Liver (tissue), 2 donors: ENCODE measurements around the gene FBXO31.

ENCODE experiments used
- TF ChIP-seq, protein P1 (sequence below): IDR thresholded peaks from 2 replicates; pipeline ENCODE4 v1.6.1; 2016; ENCODE audit warnings: antibody characterized with exemption, mild to moderate bottlenecking
- TF ChIP-seq, protein P2 (sequence below): fragments of 150-350 bp; IDR thresholded peaks from 2 replicates; pipeline ENCODE4 v1.5.1; 2017; ENCODE audit warnings: improper control_type of control experiment, low read depth, low read length; ENCODE audit not compliant: missing input control
- donor health status: healthy.

- TF ChIP-seq, protein P1, sequence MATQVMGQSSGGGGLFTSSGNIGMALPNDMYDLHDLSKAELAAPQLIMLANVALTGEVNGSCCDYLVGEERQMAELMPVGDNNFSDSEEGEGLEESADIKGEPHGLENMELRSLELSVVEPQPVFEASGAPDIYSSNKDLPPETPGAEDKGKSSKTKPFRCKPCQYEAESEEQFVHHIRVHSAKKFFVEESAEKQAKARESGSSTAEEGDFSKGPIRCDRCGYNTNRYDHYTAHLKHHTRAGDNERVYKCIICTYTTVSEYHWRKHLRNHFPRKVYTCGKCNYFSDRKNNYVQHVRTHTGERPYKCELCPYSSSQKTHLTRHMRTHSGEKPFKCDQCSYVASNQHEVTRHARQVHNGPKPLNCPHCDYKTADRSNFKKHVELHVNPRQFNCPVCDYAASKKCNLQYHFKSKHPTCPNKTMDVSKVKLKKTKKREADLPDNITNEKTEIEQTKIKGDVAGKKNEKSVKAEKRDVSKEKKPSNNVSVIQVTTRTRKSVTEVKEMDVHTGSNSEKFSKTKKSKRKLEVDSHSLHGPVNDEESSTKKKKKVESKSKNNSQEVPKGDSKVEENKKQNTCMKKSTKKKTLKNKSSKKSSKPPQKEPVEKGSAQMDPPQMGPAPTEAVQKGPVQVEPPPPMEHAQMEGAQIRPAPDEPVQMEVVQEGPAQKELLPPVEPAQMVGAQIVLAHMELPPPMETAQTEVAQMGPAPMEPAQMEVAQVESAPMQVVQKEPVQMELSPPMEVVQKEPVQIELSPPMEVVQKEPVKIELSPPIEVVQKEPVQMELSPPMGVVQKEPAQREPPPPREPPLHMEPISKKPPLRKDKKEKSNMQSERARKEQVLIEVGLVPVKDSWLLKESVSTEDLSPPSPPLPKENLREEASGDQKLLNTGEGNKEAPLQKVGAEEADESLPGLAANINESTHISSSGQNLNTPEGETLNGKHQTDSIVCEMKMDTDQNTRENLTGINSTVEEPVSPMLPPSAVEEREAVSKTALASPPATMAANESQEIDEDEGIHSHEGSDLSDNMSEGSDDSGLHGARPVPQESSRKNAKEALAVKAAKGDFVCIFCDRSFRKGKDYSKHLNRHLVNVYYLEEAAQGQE = no peak
- TF ChIP-seq, protein P2, sequence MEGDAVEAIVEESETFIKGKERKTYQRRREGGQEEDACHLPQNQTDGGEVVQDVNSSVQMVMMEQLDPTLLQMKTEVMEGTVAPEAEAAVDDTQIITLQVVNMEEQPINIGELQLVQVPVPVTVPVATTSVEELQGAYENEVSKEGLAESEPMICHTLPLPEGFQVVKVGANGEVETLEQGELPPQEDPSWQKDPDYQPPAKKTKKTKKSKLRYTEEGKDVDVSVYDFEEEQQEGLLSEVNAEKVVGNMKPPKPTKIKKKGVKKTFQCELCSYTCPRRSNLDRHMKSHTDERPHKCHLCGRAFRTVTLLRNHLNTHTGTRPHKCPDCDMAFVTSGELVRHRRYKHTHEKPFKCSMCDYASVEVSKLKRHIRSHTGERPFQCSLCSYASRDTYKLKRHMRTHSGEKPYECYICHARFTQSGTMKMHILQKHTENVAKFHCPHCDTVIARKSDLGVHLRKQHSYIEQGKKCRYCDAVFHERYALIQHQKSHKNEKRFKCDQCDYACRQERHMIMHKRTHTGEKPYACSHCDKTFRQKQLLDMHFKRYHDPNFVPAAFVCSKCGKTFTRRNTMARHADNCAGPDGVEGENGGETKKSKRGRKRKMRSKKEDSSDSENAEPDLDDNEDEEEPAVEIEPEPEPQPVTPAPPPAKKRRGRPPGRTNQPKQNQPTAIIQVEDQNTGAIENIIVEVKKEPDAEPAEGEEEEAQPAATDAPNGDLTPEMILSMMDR = no peak
Measured at GRCh38 chr16:87344165-87344930, 39.2 kb downstream of the FBXO31 start.
